Hepatocyte (in vitro differentiated cells): ENCODE data around the gene PIK3R6. TPM values are rescaled to one million over a fixed set of nuclear protein-coding genes. Genes with fewer than 3 reads are reported as not detected.

Source experiments
- DNase-seq: peaks from one replicate; pipeline ENCODE4 v3.0.0-alpha.2; 2016; ENCODE audit warnings: low spot score
- H2AFZ ChIP-seq: fragments of 200-600 bp; sonication (generic); 2 replicates; pipeline ENCODE4 v1.6.0; 2016; ENCODE audit warnings: antibody characterized with exemption, mild to moderate bottlenecking
- H3K27ac ChIP-seq: fragments of 200-600 bp; sonication (generic); 2 replicates; pipeline ENCODE4 v1.5.1; 2016; ENCODE audit warnings: mild to moderate bottlenecking
- H3K27me3 ChIP-seq: fragments of 200-600 bp; sonication (generic); 2 replicates; pipeline ENCODE4 v1.6.1; 2016
- H3K36me3 ChIP-seq: fragments of 200-600 bp; sonication (generic); replicated peaks from 2 replicates; pipeline ENCODE4 v1.5.1; 2016; ENCODE audit warnings: low read depth; ENCODE audit not compliant: insufficient read depth
- H3K4me1 ChIP-seq: fragments of 200-600 bp; sonication (generic); 2 replicates; pipeline ENCODE4 v1.5.1; 2016; ENCODE audit warnings: mild to moderate bottlenecking, moderate library complexity; ENCODE audit not compliant: insufficient read depth
- H3K4me2 ChIP-seq: fragments of 200-600 bp; sonication (generic); 2 replicates; pipeline ENCODE4 v1.6.0; 2016
- H3K4me3 ChIP-seq: fragments of 200-600 bp; sonication (generic); 2 replicates; pipeline ENCODE4 v1.5.1; 2016; ENCODE audit warnings: mild to moderate bottlenecking
- H3K79me2 ChIP-seq: fragments of 200-600 bp; sonication (generic); 2 replicates; pipeline ENCODE4 v1.6.0; 2017; ENCODE audit warnings: mild to moderate bottlenecking
- H3K9me2 ChIP-seq: fragments of 200-600 bp; sonication (generic); replicated peaks from 2 replicates; pipeline ENCODE4 v1.6.0; 2017; ENCODE audit warnings: mild to moderate bottlenecking; ENCODE audit not compliant: insufficient read depth
- H3K9me3 ChIP-seq: fragments of 200-600 bp; sonication (generic); 2 replicates; pipeline ENCODE4 v1.5.1; 2016; ENCODE audit warnings: low read depth, mild to moderate bottlenecking
- H4K20me1 ChIP-seq: fragments of 200-600 bp; sonication (generic); 2 replicates; pipeline ENCODE4 v1.6.0; 2016; ENCODE audit warnings: mild to moderate bottlenecking; ENCODE audit not compliant: insufficient read depth, poor library complexity, severe bottlenecking
- EZH2 ChIP-seq: fragments of 200-600 bp; sonication (generic); IDR thresholded peaks from 2 replicates; pipeline ENCODE4 v1.6.1; 2016; ENCODE audit warnings: antibody characterized with exemption, mild to moderate bottlenecking, borderline replicate concordance
- EZH2phosphoT487 ChIP-seq: fragments of 200-600 bp; sonication (generic); IDR thresholded peaks from one replicate; pipeline ENCODE4 v1.6.1; 2018; ENCODE audit warnings: antibody characterized with exemption, mild to moderate bottlenecking, low read depth, moderate library complexity; ENCODE audit not compliant: unreplicated experiment, severe bottlenecking
- WGBS: methylation state at CpG from one replicate; pipeline ENCODE4 v1.1.6; 2016; ENCODE audit warnings: low lambda C conversion rate; ENCODE audit errors: missing lambda C conversion rate; 5-methylcytosine and 5-hydroxymethylcytosine counted together
- polyA plus RNA-seq: library from polyadenylated mRNA; unstranded; fragments of >200 nt; fragmentation: Nextera tagmentation; extraction: Ambion mirVana; gene quantifications from 2 replicates; pipeline ENCODE4 v1.2.1, GENCODE V29; 2016
- total RNA-seq: library from RNA; depleted of rRNA; stranded (reverse); fragments of >200 nt; gene quantifications from 2 replicates; pipeline ENCODE4 v1.2.3, GENCODE V29; 2014
- TF ChIP-seq, protein P1 (sequence below): fragments of 200-600 bp; sonication (generic); IDR thresholded peaks from 2 replicates; pipeline ENCODE4 v1.5.1; 2016; ENCODE audit warnings: antibody characterized with exemption, mild to moderate bottlenecking; ENCODE audit not compliant: poor library complexity

The PIK3R6 gene
- total and polyA plus RNA-seq, 2 experiments from 2014 or later = 0.07 to 0.10 TPM

DNA sequence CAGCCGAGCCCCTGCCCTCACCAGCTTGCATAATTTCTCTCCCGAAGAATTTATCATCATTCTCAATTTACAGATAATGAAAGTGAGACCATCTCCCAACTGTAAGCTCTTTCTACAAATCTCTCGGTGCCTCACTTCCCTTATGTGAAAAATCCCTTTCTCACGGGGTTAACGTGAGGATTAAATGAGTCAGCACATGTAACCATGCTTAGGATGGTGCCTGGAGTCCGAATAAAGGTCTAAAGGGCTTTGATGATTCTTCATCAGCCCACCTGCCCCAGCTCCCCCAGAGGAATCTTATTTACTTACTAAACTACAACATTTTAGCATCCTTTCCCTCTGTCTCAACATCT lies 24.8 kb upstream of the PIK3R6 start:
- no peaks in the 10 kb centered on the region for H3K9me2 ChIP-seq

DNA sequence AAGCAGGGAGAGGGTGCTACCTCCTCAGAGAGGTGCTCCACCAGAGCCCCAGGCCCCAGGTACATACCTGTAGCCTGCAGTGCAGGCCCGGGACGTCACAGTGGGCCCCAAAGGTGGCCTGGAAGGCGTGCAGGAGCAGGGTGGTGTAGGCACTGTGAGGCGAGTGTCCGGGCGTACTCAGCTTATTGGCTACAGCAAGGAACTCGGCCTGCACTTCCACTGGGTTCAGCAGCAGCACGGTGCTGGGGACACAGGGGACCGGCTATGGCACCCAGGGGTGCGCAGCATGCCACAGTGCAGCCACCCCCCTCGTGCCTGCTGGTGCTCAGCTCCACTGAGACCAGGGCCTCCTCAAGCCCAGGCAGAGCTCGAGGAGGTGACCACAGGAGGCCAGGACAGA lies 23.2 kb upstream of the PIK3R6 start:
- Histone ChIP-seq H3K36me3 (no peaks in the 10 kb centered on the region), H3K27ac (no peak overlapping the region), H4K20me1 (no peaks in the 10 kb centered on the region), H3K4me2 (no peak overlapping the region), H3K4me1 (peaks cover 3% of the 10 kb centered on the region), H3K27me3 (peaks cover 5% of the 10 kb centered on the region), H3K9me3 (no peaks in the 10 kb centered on the region), H3K4me3 (no peak overlapping the region), H3K9me2 (no peaks in the 10 kb centered on the region), H2AFZ (no peak overlapping the region), H3K79me2 (no peaks in the 10 kb centered on the region)
- WGBS = 89% methylated on average over 12 of the region's 12 CpGs
- DNase-seq = no peak
- TF ChIP-seq, protein P1, sequence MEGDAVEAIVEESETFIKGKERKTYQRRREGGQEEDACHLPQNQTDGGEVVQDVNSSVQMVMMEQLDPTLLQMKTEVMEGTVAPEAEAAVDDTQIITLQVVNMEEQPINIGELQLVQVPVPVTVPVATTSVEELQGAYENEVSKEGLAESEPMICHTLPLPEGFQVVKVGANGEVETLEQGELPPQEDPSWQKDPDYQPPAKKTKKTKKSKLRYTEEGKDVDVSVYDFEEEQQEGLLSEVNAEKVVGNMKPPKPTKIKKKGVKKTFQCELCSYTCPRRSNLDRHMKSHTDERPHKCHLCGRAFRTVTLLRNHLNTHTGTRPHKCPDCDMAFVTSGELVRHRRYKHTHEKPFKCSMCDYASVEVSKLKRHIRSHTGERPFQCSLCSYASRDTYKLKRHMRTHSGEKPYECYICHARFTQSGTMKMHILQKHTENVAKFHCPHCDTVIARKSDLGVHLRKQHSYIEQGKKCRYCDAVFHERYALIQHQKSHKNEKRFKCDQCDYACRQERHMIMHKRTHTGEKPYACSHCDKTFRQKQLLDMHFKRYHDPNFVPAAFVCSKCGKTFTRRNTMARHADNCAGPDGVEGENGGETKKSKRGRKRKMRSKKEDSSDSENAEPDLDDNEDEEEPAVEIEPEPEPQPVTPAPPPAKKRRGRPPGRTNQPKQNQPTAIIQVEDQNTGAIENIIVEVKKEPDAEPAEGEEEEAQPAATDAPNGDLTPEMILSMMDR = no peak
- TF ChIP-seq EZH2 (no peak), EZH2phosphoT487 (no peak)

More for the DNA sequence above, 24.8 kb upstream of the PIK3R6 start:
- Histone ChIP-seq H3K4me1 (peaks cover 3% of the 10 kb centered on the region), H3K36me3 (no peaks in the 10 kb centered on the region), H3K4me2 (no peak overlapping the region), H3K4me3 (no peak overlapping the region), H3K27me3 (peaks cover 13% of the 10 kb centered on the region), H3K9me3 (no peaks in the 10 kb centered on the region), H2AFZ (no peak overlapping the region), H3K27ac (no peak overlapping the region), H3K79me2 (no peaks in the 10 kb centered on the region), H4K20me1 (no peaks in the 10 kb centered on the region)
- TF ChIP-seq EZH2 (no peak), EZH2phosphoT487 (no peak)
- TF ChIP-seq, protein P1 = no peak
- 54% methylated on average over 6 of the region's 6 CpGs for WGBS
- DNase-seq = no peak

DNA sequence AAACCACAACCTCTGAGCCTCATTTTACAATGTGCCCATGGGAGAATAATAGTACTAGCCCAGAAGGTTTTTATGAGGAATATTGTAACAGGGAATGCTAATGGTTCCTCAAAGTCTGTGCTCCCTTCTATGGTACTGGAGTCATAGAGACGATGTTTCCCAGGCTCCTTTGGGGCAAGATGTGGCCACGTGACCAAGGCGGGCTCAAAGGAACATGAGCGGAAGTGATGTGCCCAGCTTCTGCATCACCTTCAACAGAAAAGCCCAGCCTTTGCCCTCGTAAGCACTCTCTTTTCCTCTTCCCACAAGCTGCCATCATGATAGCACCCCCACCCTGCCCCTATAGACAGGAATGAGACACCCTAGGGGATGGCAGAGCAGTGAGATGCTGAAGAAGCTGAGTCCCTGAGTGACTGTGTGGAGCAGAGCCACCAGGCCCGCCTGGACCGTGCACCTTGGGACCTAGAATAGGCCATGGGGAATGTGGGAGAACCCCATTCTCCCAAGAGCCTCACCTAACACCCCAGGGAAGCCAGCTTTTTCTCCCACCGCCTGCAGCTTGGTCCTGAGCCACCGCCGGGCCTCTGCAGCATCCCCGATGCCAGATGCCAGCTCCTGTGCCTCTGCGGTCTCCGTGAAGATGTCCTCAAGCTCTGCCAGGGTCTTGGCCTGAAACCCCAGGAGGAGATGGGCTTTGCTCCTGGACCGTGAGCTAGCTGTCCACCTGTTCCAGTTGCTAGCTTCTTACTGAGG lies 22.2 kb upstream of the PIK3R6 start:
- DNase-seq = no peak
- no peaks in the 10 kb centered on the region for H3K79me2 ChIP-seq
- 99% methylated on average over 14 of the region's 14 CpGs for WGBS

More for the DNA sequence above, 22.2 kb upstream of the PIK3R6 start:
- Histone ChIP-seq H3K27ac (no peak overlapping the region), H3K36me3 (no peaks in the 10 kb centered on the region), H3K9me2 (no peaks in the 10 kb centered on the region), H4K20me1 (no peaks in the 10 kb centered on the region), H3K4me1 (peaks cover 2% of the 10 kb centered on the region), H3K4me3 (no peak overlapping the region), H3K9me3 (no peaks in the 10 kb centered on the region), H3K4me2 (no peak overlapping the region), H2AFZ (no peak overlapping the region), H3K27me3 (peaks cover 5% of the 10 kb centered on the region)
- no peak for TF ChIP-seq EZH2phosphoT487
- no peak for TF ChIP-seq EZH2
- TF ChIP-seq, protein P1 = no peak
